Liver (tissue), 3 donors: ENCODE results near the gene MAPRE3.
"Not testable (repeated sequence)": the region's sequence is repeated elsewhere in the genome, so short reads cannot be mapped to it uniquely, and the experiment has no call there.

Experiments
- ATF3 ChIP-seq: IDR thresholded peaks from 2 replicates; pipeline ENCODE4 v1.6.1; 2016; ENCODE audit warnings: antibody characterized with exemption
- CTCF ChIP-seq: fragments of 150-350 bp; IDR thresholded peaks from 2 replicates; pipeline ENCODE4 v1.5.1; 2017; ENCODE audit warnings: improper control_type of control experiment, low read depth, low read length; ENCODE audit not compliant: missing input control
- EGR1 ChIP-seq, 2 donors: IDR thresholded peaks; 2 replicates each; pipeline ENCODE4 v1.6.1; 2016 to 2018; ENCODE audit warnings: antibody characterized with exemption in 2 of 2, low read depth in 2 of 2
- GABPA ChIP-seq, 2 donors: IDR thresholded peaks in 1 of 2; conservative IDR thresholded peaks in 1 of 2; 2 replicates each; pipeline ENCODE4 v1.6.1; 2016; ENCODE audit warnings: antibody characterized with exemption in 2 of 2, mild to moderate bottlenecking in 1 of 2, moderate library complexity in 1 of 2
- MAX ChIP-seq: IDR thresholded peaks from 2 replicates; pipeline ENCODE4 v1.6.1; 2016; ENCODE audit warnings: antibody characterized with exemption
- RAD21 ChIP-seq, 2 donors: IDR thresholded peaks; 2 replicates each; pipeline ENCODE4 v1.6.1; 2016; ENCODE audit warnings: antibody characterized with exemption in 2 of 2, mild to moderate bottlenecking in 2 of 2
- SP1 ChIP-seq: IDR thresholded peaks from 2 replicates; pipeline ENCODE4 v1.6.1; 2018; ENCODE audit warnings: antibody characterized with exemption, mild to moderate bottlenecking
- TAF1 ChIP-seq: conservative IDR thresholded peaks from 2 replicates; pipeline ENCODE4 v1.6.1; 2016; ENCODE audit warnings: antibody characterized with exemption, mild to moderate bottlenecking
- YY1 ChIP-seq: IDR thresholded peaks from 2 replicates; pipeline ENCODE4 v1.6.1; 2016; ENCODE audit warnings: antibody characterized with exemption, mild to moderate bottlenecking
- donor health status: healthy.
- donor health status: healthy.

GRCh38 chr2:27075566-27075871, 105.1 kb downstream of the MAPRE3 start:
- TF ChIP-seq ATF3; CTCF; YY1; SP1; GABPA (IDR thresholded peaks at IDR 0.05 in 1 of 2, conservative IDR thresholded peaks at IDR 0.05 in 1 of 2); TAF1; RAD21 (IDR thresholded peaks at IDR 0.05); MAX; EGR1 (IDR thresholded peaks at IDR 0.05; ENCODE audit: low read depth in 2 of 2): not testable (repeated sequence)
